Neural crest cell (in vitro differentiated cells): Measurements from ENCODE around the gene SLC25A21. TPM values are rescaled to one million over a fixed set of nuclear protein-coding genes. Genes with fewer than 3 reads are reported as not detected.

Experiments
- DNase-seq: peaks from one replicate; pipeline ENCODE4 v3.0.0; 2021; ENCODE audit warnings: low read depth, mixed read lengths, low spot score
- H3K27ac Mint-ChIP-seq: one replicate; pipeline ENCODE4 v1.8.0; 2021; ENCODE audit warnings: mild to moderate bottlenecking, mixed read lengths; ENCODE audit not compliant: unreplicated experiment
- H3K27me3 Mint-ChIP-seq: 2 replicates; pipeline ENCODE4 v1.8.0; 2021; ENCODE audit warnings: low read depth, mild to moderate bottlenecking, mixed read lengths
- H3K36me3 Mint-ChIP-seq: 2 replicates; pipeline ENCODE4 v1.8.0; 2021; ENCODE audit warnings: low read depth, mild to moderate bottlenecking, mixed read lengths
- H3K4me1 Mint-ChIP-seq: 2 replicates; pipeline ENCODE4 v1.8.0; 2021; ENCODE audit warnings: mixed read lengths
- H3K4me3 Mint-ChIP-seq: one replicate; pipeline ENCODE4 v1.8.0; 2021; ENCODE audit warnings: mild to moderate bottlenecking, mixed read lengths
- H3K9me3 Mint-ChIP-seq: 2 replicates; pipeline ENCODE4 v1.8.0; 2021; ENCODE audit warnings: mixed read lengths
- total RNA-seq: library from RNA; stranded (reverse); gene quantifications from 2 replicates; pipeline ENCODE4 v1.2.1, GENCODE V29; 2021
- TF ChIP-seq, protein P1 (sequence below): fragments of 200-600 bp; sonication (generic); conservative IDR thresholded peaks from 2 replicates; pipeline ENCODE4 v1.5.0; 2021; ENCODE audit warnings: antibody characterized with exemption, mild to moderate bottlenecking

SLC25A21 gene
- total RNA-seq, 1 donor from 2014 or later, result 2.2 TPM

DNA sequence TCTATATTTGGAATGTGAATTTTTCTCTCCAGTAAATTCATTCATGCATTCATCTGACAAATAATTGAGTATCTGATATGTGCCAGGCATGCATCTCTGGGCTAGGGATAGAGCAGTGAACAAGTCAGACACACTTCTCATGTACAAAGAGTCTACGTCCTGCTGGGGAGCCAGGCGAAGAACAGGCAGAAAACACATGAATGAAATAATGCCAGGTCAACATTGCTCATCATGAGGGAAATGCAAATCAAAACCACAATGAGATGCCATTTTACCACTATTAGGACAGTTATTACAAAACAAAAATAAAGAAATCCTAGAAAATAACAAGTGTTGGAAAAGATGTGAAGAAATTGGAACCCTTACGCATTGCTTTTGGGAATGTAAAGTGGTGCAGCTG is 420.5 kb downstream of the SLC25A21 start:
- H3K36me3 Mint-ChIP-seq, result no peaks in the 10 kb centered on the region

DNA sequence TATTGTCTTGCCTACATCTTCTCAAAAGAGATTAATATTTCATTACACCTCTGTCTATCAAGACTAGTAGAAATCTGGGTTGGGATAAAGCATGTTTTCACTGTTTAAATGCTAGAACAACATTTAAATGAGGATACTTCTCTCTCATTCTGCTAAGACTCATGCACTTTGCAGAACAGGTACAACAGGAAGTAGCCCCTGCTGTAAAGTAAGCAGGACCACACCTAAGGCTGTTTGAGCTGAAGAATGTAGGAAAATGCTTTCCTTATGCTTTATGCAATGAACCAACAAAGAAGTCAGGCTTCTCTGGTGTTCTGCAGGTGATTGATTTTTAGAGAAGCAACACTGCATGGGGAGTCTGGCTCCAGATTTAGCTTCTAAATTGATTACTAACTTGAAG is 421.3 kb downstream of the SLC25A21 start:
- peaks cover 9% of the 10 kb centered on the region for H3K9me3 Mint-ChIP-seq
- TF ChIP-seq, protein P1, sequence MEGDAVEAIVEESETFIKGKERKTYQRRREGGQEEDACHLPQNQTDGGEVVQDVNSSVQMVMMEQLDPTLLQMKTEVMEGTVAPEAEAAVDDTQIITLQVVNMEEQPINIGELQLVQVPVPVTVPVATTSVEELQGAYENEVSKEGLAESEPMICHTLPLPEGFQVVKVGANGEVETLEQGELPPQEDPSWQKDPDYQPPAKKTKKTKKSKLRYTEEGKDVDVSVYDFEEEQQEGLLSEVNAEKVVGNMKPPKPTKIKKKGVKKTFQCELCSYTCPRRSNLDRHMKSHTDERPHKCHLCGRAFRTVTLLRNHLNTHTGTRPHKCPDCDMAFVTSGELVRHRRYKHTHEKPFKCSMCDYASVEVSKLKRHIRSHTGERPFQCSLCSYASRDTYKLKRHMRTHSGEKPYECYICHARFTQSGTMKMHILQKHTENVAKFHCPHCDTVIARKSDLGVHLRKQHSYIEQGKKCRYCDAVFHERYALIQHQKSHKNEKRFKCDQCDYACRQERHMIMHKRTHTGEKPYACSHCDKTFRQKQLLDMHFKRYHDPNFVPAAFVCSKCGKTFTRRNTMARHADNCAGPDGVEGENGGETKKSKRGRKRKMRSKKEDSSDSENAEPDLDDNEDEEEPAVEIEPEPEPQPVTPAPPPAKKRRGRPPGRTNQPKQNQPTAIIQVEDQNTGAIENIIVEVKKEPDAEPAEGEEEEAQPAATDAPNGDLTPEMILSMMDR, result no peak
- H3K4me3 Mint-ChIP-seq, result no peak overlapping the region
- no peaks in the 10 kb centered on the region for H3K4me1 Mint-ChIP-seq
- peaks cover 3% of the 10 kb centered on the region for H3K36me3 Mint-ChIP-seq
- no peak for DNase-seq
- peaks cover 21% of the 10 kb centered on the region for H3K27me3 Mint-ChIP-seq
- H3K27ac Mint-ChIP-seq, result no peak overlapping the region

More for the DNA sequence above, 420.5 kb downstream of the SLC25A21 start:
- Mint-ChIP-seq H3K9me3 (peaks cover 5% of the 10 kb centered on the region), H3K27me3 (peaks cover 21% of the 10 kb centered on the region), H3K27ac (no peak overlapping the region), H3K4me1 (no peaks in the 10 kb centered on the region), H3K4me3 (no peak overlapping the region)
- TF ChIP-seq, protein P1, result no peak
- DNase-seq, result no peak

DNA sequence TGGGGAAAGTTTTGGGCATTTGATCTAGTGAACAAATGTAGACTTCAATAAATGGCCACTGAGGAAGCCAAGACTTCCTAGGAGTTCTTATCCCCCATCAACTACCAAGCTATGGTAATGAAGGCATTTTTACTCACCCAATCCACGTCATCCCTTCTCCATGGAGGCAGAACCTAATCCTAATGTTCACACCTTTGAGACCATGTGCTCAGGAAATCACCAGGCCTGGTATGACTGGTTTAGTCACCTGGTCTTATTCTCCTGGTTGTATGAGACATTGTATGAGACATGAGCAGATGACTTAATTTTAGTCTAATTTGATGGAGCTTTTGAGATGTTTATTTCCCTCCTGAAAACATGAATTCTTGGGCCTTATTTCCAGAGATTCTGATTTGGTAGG is 422.2 kb downstream of the SLC25A21 start:
- peaks cover 3% of the 10 kb centered on the region for H3K36me3 Mint-ChIP-seq
- no peak overlapping the region for H3K4me3 Mint-ChIP-seq
- H3K4me1 Mint-ChIP-seq, result no peaks in the 10 kb centered on the region
- H3K27ac Mint-ChIP-seq, result no peak overlapping the region
- TF ChIP-seq, protein P1, result no peak
- H3K9me3 Mint-ChIP-seq, result peaks cover 13% of the 10 kb centered on the region
- DNase-seq, result no peak
- H3K27me3 Mint-ChIP-seq, result peaks cover 21% of the 10 kb centered on the region

DNA sequence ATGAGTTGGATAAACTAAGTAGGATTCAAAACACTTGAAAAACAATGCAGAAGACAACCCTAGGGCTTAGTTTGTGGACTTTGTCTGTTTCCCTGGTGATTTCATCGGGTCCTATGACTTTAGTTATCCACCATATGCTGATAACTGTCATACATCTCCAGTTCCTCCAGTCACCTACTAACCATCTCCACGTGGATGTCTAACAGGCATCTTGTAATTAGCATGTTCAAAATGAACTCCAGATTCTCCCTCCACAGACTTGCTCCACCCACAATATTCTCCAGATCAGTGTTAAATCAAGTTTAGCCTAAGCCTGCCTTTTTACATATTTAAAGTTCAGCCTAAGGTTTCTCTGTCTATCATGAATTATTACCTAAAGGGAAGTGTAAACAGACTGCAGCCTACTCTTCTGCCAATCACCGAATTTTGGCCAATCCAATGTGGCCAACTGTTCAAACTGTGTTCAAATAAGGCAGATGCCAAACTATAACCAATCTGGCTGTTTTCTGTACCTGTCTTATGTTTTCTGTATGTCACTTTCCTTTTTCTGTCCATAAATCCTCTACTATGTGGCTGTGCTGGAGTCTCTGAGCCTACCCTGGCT is 423.7 kb downstream of the SLC25A21 start:
- TF ChIP-seq, protein P1, result no peak
- H3K9me3 Mint-ChIP-seq, result peaks cover 16% of the 10 kb centered on the region
- H3K36me3 Mint-ChIP-seq, result peaks cover 6% of the 10 kb centered on the region
- peaks cover 21% of the 10 kb centered on the region for H3K27me3 Mint-ChIP-seq
- no peak overlapping the region for H3K27ac Mint-ChIP-seq
- no peak for DNase-seq
- no peaks in the 10 kb centered on the region for H3K4me1 Mint-ChIP-seq
- no peak overlapping the region for H3K4me3 Mint-ChIP-seq

DNA sequence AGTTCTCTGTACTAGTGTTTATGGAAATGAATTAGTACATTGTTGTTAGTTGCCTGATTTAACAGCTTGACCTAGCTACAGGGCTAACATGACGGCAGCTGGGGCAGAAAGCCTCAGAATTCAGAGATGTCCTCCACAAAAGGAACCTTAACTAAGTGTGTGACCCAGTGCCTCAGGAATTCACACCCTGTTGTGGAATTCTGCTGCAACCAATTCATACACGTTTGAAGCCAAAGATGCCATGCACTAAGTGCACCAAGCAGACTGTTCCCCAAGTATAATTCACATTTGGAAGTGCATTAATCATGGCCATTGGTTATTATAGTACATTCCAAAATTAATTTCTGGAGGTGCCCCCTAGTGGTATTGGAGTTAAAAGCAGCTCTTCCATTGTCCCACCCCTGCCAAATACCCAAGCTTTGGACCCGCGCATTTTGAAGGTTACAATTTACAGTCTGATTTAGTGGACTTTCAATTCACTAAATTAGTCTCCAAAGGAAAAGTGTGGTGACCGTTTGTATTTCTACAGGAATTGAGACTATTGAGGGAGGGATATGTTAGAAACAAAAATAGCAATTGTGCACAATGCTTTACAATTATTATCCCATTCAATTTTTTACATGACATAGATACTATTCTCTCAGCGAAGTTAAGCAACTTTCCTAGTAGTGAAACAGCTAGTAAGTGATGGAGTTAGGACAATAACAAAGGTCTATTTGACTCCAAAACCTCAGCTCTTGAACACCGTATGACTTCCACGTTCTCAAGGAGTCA is 424.8 kb downstream of the SLC25A21 start:
- no peak for DNase-seq
- Mint-ChIP-seq H3K9me3 (peaks cover 15% of the 10 kb centered on the region), H3K27ac (no peak overlapping the region), H3K4me3 (no peak overlapping the region), H3K4me1 (no peaks in the 10 kb centered on the region), H3K36me3 (peaks cover 6% of the 10 kb centered on the region), H3K27me3 (peaks cover 21% of the 10 kb centered on the region)
- TF ChIP-seq, protein P1, result peak; percentile 66
